Omental fat pad (tissue), 4 donors: ENCODE results near the gene FOXJ3. TPM values are rescaled to one million over a fixed set of nuclear protein-coding genes. Genes with fewer than 3 reads are reported as not detected.
A peak's percentile ranks its signal among the peaks of the same experiment; 100 is the strongest.

Source experiments
- ATAC-seq: fragments of 150-250 bp; one replicate; pipeline ENCODE4 v1.9.1; 2016; ENCODE audit warnings: mild to moderate bottlenecking, moderate library complexity; ENCODE audit not compliant: low FRiP score
- DNase-seq: peaks from one replicate; pipeline ENCODE4 v3.0.0-alpha.2; 2019; ENCODE audit warnings: low spot score
- CTCF ChIP-seq, 3 donors: fragments of 450-650 bp; IDR thresholded peaks; one replicate each; pipeline ENCODE4 v1.5.1; 2016 to 2017; ENCODE audit warnings: antibody characterized with exemption in 3 of 3, mild to moderate bottlenecking in 3 of 3, moderate library complexity in 2 of 3
- total RNA-seq, 4 donors: library from RNA; depleted of rRNA; stranded (reverse); fragments of >200 nt; gene quantifications; one replicate each; pipeline ENCODE4 v1.1.0, GENCODE V29; 2016

FOXJ3 gene
- total RNA-seq, 4 donors from 2014 or later = 49.7 to 83.5 (median 56.1) TPM

GRCh38 chr1:42350086-42350485 is 15.1 kb upstream of the FOXJ3 start:
- DNase-seq = no peak
- no peak for TF ChIP-seq CTCF (IDR thresholded peaks at IDR 0.05)
- ATAC-seq = no peak

- no peak for DNase-seq
- no peak for ATAC-seq
- TF ChIP-seq CTCF (IDR thresholded peaks at IDR 0.05) = no peak
Observed at GRCh38 chr1:42348498-42348897, 13.5 kb upstream of the FOXJ3 start.

- ATAC-seq (no peak), DNase-seq (no peak)
- no peak for TF ChIP-seq CTCF (IDR thresholded peaks at IDR 0.05)
Observed at GRCh38 chr1:42343049-42343448, 8.0 kb upstream of the FOXJ3 start.

GRCh38 chr1:42340901-42341300 is 5.9 kb upstream of the FOXJ3 start:
- ATAC-seq = no peak
- DNase-seq = no peak
- TF ChIP-seq CTCF (IDR thresholded peaks at IDR 0.05) = no peak

DNA sequence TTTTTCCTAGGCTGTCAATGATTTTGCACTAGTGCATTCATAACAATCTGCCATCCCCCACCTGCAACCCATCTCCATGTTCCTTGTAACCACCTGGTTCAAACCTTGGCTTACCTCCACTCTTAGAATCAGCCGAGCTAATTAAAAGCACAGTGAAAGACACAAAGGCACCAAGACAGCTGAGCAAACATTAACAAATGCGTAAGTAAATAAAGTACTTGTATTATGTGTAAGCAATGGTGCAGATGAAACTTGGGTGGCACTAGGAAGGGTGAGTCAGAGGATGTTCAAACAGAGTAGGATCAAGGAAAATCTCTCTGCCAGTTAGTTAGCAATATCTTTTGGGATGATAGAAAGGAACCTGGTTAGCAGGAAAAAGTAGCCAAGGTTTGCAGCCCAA is 5.1 kb upstream of the FOXJ3 start:
- ATAC-seq (no peak), DNase-seq (no peak)
- no peak for TF ChIP-seq CTCF (IDR thresholded peaks at IDR 0.05)

GRCh38 chr1:42336978-42337377 is 1.9 kb upstream of the FOXJ3 start:
- DNase-seq (no peak), ATAC-seq (no peak)
- no peak for TF ChIP-seq CTCF (IDR thresholded peaks at IDR 0.05)

- DNase-seq = no peak
- ATAC-seq = peak; percentile 71
- no peak for TF ChIP-seq CTCF (IDR thresholded peaks at IDR 0.05)
Observed at GRCh38 chr1:42335809-42336518, 929 bp upstream of the FOXJ3 start.
